Measurements from ENCODE around the gene INSR. TPM values are rescaled to one million over a fixed set of nuclear protein-coding genes. Genes with fewer than 3 reads are reported as not detected.

The INSR gene
- polyA plus RNA-seq, 1 of the 3 experiments (the other 2 are of a cell fraction) = 3.6 TPM

DNA sequence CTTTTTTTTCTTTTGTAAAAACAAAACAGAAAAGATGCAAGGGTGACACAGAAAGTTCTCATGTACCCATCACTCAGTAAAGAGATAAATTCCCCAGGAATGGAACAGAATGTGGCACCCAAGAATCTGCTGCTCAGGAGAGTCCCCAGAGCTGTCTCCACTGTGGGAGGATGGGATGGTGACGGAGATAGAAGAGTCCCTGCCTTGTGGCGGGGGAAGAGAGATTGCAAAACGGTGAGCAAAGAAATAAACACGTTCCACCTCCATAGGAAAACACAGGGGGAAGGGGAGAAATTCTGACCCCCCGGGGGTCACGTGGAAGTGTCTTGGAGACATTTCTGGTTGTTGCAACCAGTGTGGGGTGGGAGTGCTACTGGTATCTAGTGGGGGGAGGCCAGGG, 76.4 kb downstream of the INSR start:
- Histone ChIP-seq H3F3A (replicated peaks; ENCODE audit: insufficient read depth) (no peaks in the 10 kb centered on the region), H3K27me3 (ENCODE audit: insufficient read depth) (no peaks in the 10 kb centered on the region), H3K27ac (ENCODE audit: low read depth in 2 of 2, low read length in 1 of 2) (no peak overlapping the region), H3K9me2 (no peaks in the 10 kb centered on the region), H3K79me2 (ENCODE audit: insufficient read depth) (no peaks in the 10 kb centered on the region), H3K9ac (no peak overlapping the region), H3K4me3 (ENCODE audit: low read depth in 2 of 2, low read length in 1 of 2) (no peak overlapping the region), H3K4me2 (no peak overlapping the region), H4K20me1 (ENCODE audit: insufficient read depth) (no peaks in the 10 kb centered on the region), H3K4me1 (ENCODE audit: control insufficient read depth in 1 of 2, insufficient read depth in 2 of 2, low read depth in 1 of 2, low read length in 1 of 2) (no peaks in the 10 kb centered on the region), H2AFZ (ENCODE audit: low read depth) (no peak overlapping the region), H3K9me3 (no peaks in the 10 kb centered on the region), H3K36me3 (replicated peaks in 1 of 2; ENCODE audit: control insufficient read depth in 1 of 2, insufficient read depth in 2 of 2, low read length in 1 of 2) (no peaks in the 10 kb centered on the region)
- POLR2A ChIA-PET = no interaction called here
- CTCF ChIA-PET = no interaction called here
- TF ChIP-seq FOSL2 (IDR thresholded peaks at IDR 0.05; ENCODE audit: borderline replicate concordance, low read depth) (no peak), TCF12 (IDR thresholded peaks at IDR 0.05) (no peak)
- WGBS (ENCODE audit: low lambda C conversion rate) = 88% methylated on average over 6 of the region's 6 CpGs
- no peak for DNase-seq

DNA sequence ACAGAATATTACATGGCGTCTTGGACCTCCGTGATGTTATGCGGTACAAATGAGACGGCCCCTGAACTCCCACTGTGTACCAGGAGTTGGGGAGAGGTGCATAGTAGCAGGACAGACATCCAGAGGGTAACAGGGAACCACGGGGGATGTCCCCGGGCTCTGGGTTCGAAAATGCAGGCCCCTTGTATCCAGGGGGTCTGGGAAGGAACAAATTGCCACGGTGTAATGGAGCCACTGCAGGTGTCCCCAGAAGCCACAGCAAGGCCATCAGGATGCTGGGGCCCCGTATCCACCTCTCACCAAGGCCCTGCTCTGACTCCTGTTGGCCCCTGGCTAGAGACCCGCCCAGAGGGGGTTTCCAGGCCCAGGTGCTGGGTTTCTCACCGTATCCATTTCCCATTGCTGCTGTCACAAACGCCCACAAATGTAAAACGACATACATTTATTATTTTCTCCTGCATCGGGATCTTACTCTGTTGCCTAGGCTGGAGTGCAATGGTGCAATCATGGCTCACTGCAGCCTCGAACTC, 77.8 kb downstream of the INSR start:
- Histone ChIP-seq H3K9me2 (no peaks in the 10 kb centered on the region), H3K79me2 (ENCODE audit: insufficient read depth) (no peaks in the 10 kb centered on the region), H3K9me3 (no peaks in the 10 kb centered on the region), H3F3A (replicated peaks; ENCODE audit: insufficient read depth) (no peaks in the 10 kb centered on the region), H3K4me1 (ENCODE audit: control insufficient read depth in 1 of 2, insufficient read depth in 2 of 2, low read depth in 1 of 2, low read length in 1 of 2) (no peaks in the 10 kb centered on the region), H3K27me3 (ENCODE audit: insufficient read depth) (no peaks in the 10 kb centered on the region), H3K9ac (no peak overlapping the region), H3K4me3 (ENCODE audit: low read depth in 2 of 2, low read length in 1 of 2) (no peak overlapping the region), H3K36me3 (replicated peaks in 1 of 2; ENCODE audit: control insufficient read depth in 1 of 2, insufficient read depth in 2 of 2, low read length in 1 of 2) (no peaks in the 10 kb centered on the region), H3K4me2 (no peak overlapping the region), H3K27ac (ENCODE audit: low read depth in 2 of 2, low read length in 1 of 2) (no peak overlapping the region), H2AFZ (ENCODE audit: low read depth) (no peak overlapping the region), H4K20me1 (ENCODE audit: insufficient read depth) (no peaks in the 10 kb centered on the region)
- ChIA-PET POLR2A (no interaction called here), CTCF (no interaction called here)
- TF ChIP-seq SMC3 (IDR thresholded peaks at IDR 0.05; ENCODE audit: low read depth, low read length) (no peak), EP300 (IDR thresholded peaks at IDR 0.05; ENCODE audit: borderline replicate concordance in 1 of 2, low read depth in 1 of 2, low read length in 1 of 2) (no peak), RAD21 (IDR thresholded peaks at IDR 0.05; ENCODE audit: low read length) (no peak), SIN3A (IDR thresholded peaks at IDR 0.05; ENCODE audit: borderline replicate concordance, low read depth, low read length) (no peak), ELF1 (IDR thresholded peaks at IDR 0.05) (no peak), MXI1 (IDR thresholded peaks at IDR 0.05; ENCODE audit: low read depth, low read length) (no peak), FOXM1 (IDR thresholded peaks at IDR 0.05; ENCODE audit: low read depth) (no peak), RFX5 (IDR thresholded peaks at IDR 0.05; ENCODE audit: low read length) (no peak), POLR2AphosphoS5 (IDR thresholded peaks at IDR 0.05; ENCODE audit: low read depth, low read length) (no peak), RXRA (IDR thresholded peaks at IDR 0.05; ENCODE audit: borderline replicate concordance, low read depth) (no peak), TAF1 (IDR thresholded peaks at IDR 0.05; ENCODE audit: borderline replicate concordance, low read depth, low read length) (no peak), NFIC (IDR thresholded peaks at IDR 0.05; ENCODE audit: borderline replicate concordance) (no peak)
- TF ChIP-seq, protein P1, sequence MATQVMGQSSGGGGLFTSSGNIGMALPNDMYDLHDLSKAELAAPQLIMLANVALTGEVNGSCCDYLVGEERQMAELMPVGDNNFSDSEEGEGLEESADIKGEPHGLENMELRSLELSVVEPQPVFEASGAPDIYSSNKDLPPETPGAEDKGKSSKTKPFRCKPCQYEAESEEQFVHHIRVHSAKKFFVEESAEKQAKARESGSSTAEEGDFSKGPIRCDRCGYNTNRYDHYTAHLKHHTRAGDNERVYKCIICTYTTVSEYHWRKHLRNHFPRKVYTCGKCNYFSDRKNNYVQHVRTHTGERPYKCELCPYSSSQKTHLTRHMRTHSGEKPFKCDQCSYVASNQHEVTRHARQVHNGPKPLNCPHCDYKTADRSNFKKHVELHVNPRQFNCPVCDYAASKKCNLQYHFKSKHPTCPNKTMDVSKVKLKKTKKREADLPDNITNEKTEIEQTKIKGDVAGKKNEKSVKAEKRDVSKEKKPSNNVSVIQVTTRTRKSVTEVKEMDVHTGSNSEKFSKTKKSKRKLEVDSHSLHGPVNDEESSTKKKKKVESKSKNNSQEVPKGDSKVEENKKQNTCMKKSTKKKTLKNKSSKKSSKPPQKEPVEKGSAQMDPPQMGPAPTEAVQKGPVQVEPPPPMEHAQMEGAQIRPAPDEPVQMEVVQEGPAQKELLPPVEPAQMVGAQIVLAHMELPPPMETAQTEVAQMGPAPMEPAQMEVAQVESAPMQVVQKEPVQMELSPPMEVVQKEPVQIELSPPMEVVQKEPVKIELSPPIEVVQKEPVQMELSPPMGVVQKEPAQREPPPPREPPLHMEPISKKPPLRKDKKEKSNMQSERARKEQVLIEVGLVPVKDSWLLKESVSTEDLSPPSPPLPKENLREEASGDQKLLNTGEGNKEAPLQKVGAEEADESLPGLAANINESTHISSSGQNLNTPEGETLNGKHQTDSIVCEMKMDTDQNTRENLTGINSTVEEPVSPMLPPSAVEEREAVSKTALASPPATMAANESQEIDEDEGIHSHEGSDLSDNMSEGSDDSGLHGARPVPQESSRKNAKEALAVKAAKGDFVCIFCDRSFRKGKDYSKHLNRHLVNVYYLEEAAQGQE (IDR thresholded peaks at IDR 0.05; ENCODE audit: low read depth, low read length) = no peak
- TF ChIP-seq, protein P2, sequence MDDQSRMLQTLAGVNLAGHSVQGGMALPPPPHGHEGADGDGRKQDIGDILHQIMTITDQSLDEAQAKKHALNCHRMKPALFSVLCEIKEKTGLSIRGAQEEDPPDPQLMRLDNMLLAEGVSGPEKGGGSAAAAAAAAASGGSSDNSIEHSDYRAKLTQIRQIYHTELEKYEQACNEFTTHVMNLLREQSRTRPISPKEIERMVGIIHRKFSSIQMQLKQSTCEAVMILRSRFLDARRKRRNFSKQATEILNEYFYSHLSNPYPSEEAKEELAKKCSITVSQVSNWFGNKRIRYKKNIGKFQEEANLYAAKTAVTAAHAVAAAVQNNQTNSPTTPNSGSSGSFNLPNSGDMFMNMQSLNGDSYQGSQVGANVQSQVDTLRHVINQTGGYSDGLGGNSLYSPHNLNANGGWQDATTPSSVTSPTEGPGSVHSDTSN (IDR thresholded peaks at IDR 0.05) = no peak
- TF ChIP-seq, protein P3, sequence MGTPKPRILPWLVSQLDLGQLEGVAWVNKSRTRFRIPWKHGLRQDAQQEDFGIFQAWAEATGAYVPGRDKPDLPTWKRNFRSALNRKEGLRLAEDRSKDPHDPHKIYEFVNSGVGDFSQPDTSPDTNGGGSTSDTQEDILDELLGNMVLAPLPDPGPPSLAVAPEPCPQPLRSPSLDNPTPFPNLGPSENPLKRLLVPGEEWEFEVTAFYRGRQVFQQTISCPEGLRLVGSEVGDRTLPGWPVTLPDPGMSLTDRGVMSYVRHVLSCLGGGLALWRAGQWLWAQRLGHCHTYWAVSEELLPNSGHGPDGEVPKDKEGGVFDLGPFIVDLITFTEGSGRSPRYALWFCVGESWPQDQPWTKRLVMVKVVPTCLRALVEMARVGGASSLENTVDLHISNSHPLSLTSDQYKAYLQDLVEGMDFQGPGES (IDR thresholded peaks at IDR 0.05; ENCODE audit: low read depth, low read length) = no peak
- TF ChIP-seq, protein P4, sequence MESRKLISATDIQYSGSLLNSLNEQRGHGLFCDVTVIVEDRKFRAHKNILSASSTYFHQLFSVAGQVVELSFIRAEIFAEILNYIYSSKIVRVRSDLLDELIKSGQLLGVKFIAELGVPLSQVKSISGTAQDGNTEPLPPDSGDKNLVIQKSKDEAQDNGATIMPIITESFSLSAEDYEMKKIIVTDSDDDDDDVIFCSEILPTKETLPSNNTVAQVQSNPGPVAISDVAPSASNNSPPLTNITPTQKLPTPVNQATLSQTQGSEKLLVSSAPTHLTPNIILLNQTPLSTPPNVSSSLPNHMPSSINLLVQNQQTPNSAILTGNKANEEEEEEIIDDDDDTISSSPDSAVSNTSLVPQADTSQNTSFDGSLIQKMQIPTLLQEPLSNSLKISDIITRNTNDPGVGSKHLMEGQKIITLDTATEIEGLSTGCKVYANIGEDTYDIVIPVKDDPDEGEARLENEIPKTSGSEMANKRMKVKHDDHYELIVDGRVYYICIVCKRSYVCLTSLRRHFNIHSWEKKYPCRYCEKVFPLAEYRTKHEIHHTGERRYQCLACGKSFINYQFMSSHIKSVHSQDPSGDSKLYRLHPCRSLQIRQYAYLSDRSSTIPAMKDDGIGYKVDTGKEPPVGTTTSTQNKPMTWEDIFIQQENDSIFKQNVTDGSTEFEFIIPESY (IDR thresholded peaks at IDR 0.05; ENCODE audit: borderline replicate concordance, low read depth) = no peak
- 64% methylated on average over 10 of the region's 15 CpGs for WGBS (ENCODE audit: low lambda C conversion rate)
- no peak for DNase-seq
